Peyer's patch (tissue), 4 donors: ENCODE measurements around the gene CAMP.

Source experiments
- CTCF ChIP-seq, 6 experiments: fragments of 450-650 bp in 4 of 6; fragments of 200-600 bp in 2 of 6; sonication (generic) in 1 of 6; IDR thresholded peaks; one replicate each; pipeline ENCODE4 v1.5.1; 2017 to 2019; ENCODE audit warnings: antibody characterized with exemption in 6 of 6, mild to moderate bottlenecking in 3 of 6, moderate library complexity in 1 of 6
- POLR2A ChIP-seq, 2 donors: fragments of 450-650 bp; IDR thresholded peaks; one replicate each; pipeline ENCODE4 v1.5.1; 2017; ENCODE audit warnings: antibody characterized with exemption in 2 of 2, mild to moderate bottlenecking in 2 of 2, moderate library complexity in 2 of 2

- TF ChIP-seq CTCF (IDR thresholded peaks at IDR 0.05) (no peak), POLR2A (IDR thresholded peaks at IDR 0.05) (no peak)
Observed at GRCh38 chr3:48267782-48268181, 44.5 kb downstream of the CAMP start.
